WTC11 (cell line): ENCODE results near the gene AKAP9. TPM values are rescaled to one million over a fixed set of nuclear protein-coding genes. Genes with fewer than 3 reads are reported as not detected.

Experiments
- ATAC-seq: fragments of 200-7000 bp; cut with Tn5 transposase; 2 replicates; pipeline ENCODE4 v1.10.0; 2021; ENCODE audit warnings: mild to moderate bottlenecking, moderate library complexity
- CTCF ChIA-PET: fragments of 300-600 bp; sonication (Branson Sonifier 250); formaldehyde crosslinking; loops from one replicate; lab custom pipeline; 2021; ENCODE audit warnings: antibody characterized with exemption; lab: Charles Lee
- POLR2A ChIA-PET: fragments of 350-600 bp; sonication (Branson Sonifier 250); formaldehyde crosslinking; loops from one replicate; lab custom pipeline; 2021; ENCODE audit warnings: antibody characterized with exemption; lab: Charles Lee
- DNase-seq: peaks from one replicate; pipeline ENCODE4 v3.0.0; 2021; ENCODE audit warnings: low spot score
- H3K27ac Mint-ChIP-seq: 2 replicates; pipeline ENCODE4 v1.8.0; 2021; ENCODE audit warnings: mixed read lengths
- H3K27me3 Mint-ChIP-seq: 2 replicates; pipeline ENCODE4 v1.8.0; 2021; ENCODE audit warnings: low read depth, mild to moderate bottlenecking, moderate library complexity, mixed read lengths
- H3K36me3 Mint-ChIP-seq: 2 replicates; pipeline ENCODE4 v1.8.0; 2021; ENCODE audit warnings: mixed read lengths
- H3K4me1 Mint-ChIP-seq: 2 replicates; pipeline ENCODE4 v1.8.0; 2022; ENCODE audit warnings: mixed read lengths
- H3K4me3 Mint-ChIP-seq: 2 replicates; pipeline ENCODE4 v1.8.0; 2021; ENCODE audit warnings: mild to moderate bottlenecking, moderate library complexity, mixed read lengths
- H3K9me3 Mint-ChIP-seq: 2 replicates; pipeline ENCODE4 v1.8.0; 2021; ENCODE audit warnings: mixed read lengths
- ARID4B ChIP-seq: sonication (generic); formaldehyde crosslinking; IDR thresholded peaks from 2 replicates; pipeline ENCODE4 v1.8.0; 2023; ENCODE audit warnings: missing genetic modification reagents, mild to moderate bottlenecking, borderline replicate concordance
- EMX1 ChIP-seq: fragments of 250-450 bp; sonication (Bioruptor Pico); IDR thresholded peaks from 2 replicates; pipeline ENCODE4 v1.8.0; 2021; ENCODE audit warnings: mild to moderate bottlenecking
- ESRRA ChIP-seq: sonication (generic); formaldehyde crosslinking; IDR thresholded peaks from 2 replicates; pipeline ENCODE4 v1.8.1; 2022; ENCODE audit warnings: mild to moderate bottlenecking, missing genetic modification reagents, borderline replicate concordance
- HMGA2 ChIP-seq: fragments of 250-450 bp; sonication (Bioruptor Pico); IDR thresholded peaks from 2 replicates; pipeline ENCODE4 v1.4.0; 2021; ENCODE audit warnings: mild to moderate bottlenecking, moderate library complexity
- NFE2L1 ChIP-seq: sonication (generic); formaldehyde crosslinking; IDR thresholded peaks from 2 replicates; pipeline ENCODE4 v1.8.1; 2023; ENCODE audit warnings: missing genetic modification reagents
- PRDM15 ChIP-seq: sonication (generic); formaldehyde crosslinking; IDR thresholded peaks from 2 replicates; pipeline ENCODE4 v1.8.0; 2022; ENCODE audit warnings: missing genetic modification reagents
- ZBTB21 ChIP-seq: sonication (generic); formaldehyde crosslinking; IDR thresholded peaks from 2 replicates; pipeline ENCODE4 v1.8.1; 2023; ENCODE audit warnings: mild to moderate bottlenecking, missing genetic modification reagents, borderline replicate concordance
- ZNF532 ChIP-seq: fragments of 250-450 bp; sonication (Bioruptor Pico); IDR thresholded peaks from 2 replicates; pipeline ENCODE4 v1.9.0; 2021; ENCODE audit warnings: mild to moderate bottlenecking, borderline replicate concordance
- ZSCAN18 ChIP-seq: fragments of 250-450 bp; sonication (Bioruptor Pico); IDR thresholded peaks from 2 replicates; pipeline ENCODE4 v2.1.2; 2022; ENCODE audit warnings: mild to moderate bottlenecking, moderate library complexity
- total RNA-seq: library from RNA; stranded (reverse); gene quantifications from 3 replicates; pipeline ENCODE4 v1.2.3, GENCODE V29; 2021

Gene AKAP9
- total RNA-seq, 1 experiment from 2014 or later, result 35.2 TPM

- TF ChIP-seq ZNF532 (CRISPR knock-in tag) (no peak), NFE2L1 (CRISPR knock-in tag) (no peak), ZSCAN18 (no peak), ARID4B (no peak), ESRRA (CRISPR knock-in tag) (no peak), PRDM15 (no peak), EMX1 (CRISPR knock-in tag) (no peak)
Observed at GRCh38 chr7:92150450-92151017, 209.9 kb downstream of the AKAP9 start (continued).

GRCh38 chr7:92155108-92155739 lies 214.6 kb downstream of the AKAP9 start:
- Mint-ChIP-seq H3K4me1 (no peaks in the 10 kb centered on the region), H3K9me3 (no peaks in the 10 kb centered on the region)
- TF ChIP-seq HMGA2 (CRISPR knock-in tag) (no peak), ZBTB21 (CRISPR knock-in tag) (no peak)
- TF ChIP-seq, all 79 proteins: peak for 0
- ChIA-PET CTCF (no interaction called here), POLR2A (no interaction called here)
- Mint-ChIP-seq H3K27me3 (no peaks in the 10 kb centered on the region; the same call in 1 of the 2 replicates), H3K36me3 (no peaks in the 10 kb centered on the region), H3K27ac (no peak overlapping the region), H3K4me3 (no peak overlapping the region)
- DNase-seq (no peak), ATAC-seq (no peak)
